Measurements from ENCODE around the gene ST8SIA6.
"Not testable (repeated sequence)": the region's sequence is repeated elsewhere in the genome, so short reads cannot be mapped to it uniquely, and the experiment has no call there.

DNA sequence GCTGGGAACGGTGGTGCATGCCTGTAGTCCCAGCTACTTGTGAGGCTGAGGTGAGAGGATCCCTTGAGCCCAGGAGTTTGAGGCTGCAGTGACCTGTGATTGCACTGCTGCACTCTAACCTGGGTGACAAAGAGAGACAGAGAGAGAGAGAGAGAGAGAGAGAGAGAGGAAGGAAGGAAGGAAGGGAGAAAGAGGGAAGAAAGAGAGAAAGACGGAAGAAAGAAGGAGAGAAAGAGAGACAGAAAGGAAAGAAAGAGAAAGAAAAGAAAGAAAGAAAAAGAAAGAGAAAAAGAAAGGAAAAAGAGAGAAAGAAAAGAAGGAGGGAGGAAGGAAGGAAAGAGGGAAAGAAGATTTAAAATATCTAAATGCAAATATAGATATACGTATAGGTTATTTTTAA lies 132.4 kb downstream of the ST8SIA6 start:
- TF ChIP-seq, protein P1, sequence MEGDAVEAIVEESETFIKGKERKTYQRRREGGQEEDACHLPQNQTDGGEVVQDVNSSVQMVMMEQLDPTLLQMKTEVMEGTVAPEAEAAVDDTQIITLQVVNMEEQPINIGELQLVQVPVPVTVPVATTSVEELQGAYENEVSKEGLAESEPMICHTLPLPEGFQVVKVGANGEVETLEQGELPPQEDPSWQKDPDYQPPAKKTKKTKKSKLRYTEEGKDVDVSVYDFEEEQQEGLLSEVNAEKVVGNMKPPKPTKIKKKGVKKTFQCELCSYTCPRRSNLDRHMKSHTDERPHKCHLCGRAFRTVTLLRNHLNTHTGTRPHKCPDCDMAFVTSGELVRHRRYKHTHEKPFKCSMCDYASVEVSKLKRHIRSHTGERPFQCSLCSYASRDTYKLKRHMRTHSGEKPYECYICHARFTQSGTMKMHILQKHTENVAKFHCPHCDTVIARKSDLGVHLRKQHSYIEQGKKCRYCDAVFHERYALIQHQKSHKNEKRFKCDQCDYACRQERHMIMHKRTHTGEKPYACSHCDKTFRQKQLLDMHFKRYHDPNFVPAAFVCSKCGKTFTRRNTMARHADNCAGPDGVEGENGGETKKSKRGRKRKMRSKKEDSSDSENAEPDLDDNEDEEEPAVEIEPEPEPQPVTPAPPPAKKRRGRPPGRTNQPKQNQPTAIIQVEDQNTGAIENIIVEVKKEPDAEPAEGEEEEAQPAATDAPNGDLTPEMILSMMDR (IDR thresholded peaks at IDR 0.05), result not testable (repeated sequence)
- not testable (repeated sequence) for TF ChIP-seq EZH2 (IDR thresholded peaks at IDR 0.05)
